GM12892 (cell line): ENCODE results near the gene KPNA3.

Source experiments
- POLR2A ChIP-seq: IDR thresholded peaks from 2 replicates; pipeline ENCODE4 v1.6.1; 2011; ENCODE audit warnings: low read depth, low read length, control low read depth
- POLR2AphosphoS5 ChIP-seq: IDR thresholded peaks from 2 replicates; pipeline ENCODE4 v1.6.1; 2011; ENCODE audit warnings: low read depth, low read length, control low read depth

- no peak for TF ChIP-seq POLR2A
- no peak for TF ChIP-seq POLR2AphosphoS5
Observed at GRCh38 chr13:49840266-49840665, 47.8 kb upstream of the KPNA3 start.
